ENCODE data around the gene NDUFA6.
A peak's percentile ranks its signal among the peaks of the same experiment; 100 is the strongest.

- TF ChIP-seq, protein P1, sequence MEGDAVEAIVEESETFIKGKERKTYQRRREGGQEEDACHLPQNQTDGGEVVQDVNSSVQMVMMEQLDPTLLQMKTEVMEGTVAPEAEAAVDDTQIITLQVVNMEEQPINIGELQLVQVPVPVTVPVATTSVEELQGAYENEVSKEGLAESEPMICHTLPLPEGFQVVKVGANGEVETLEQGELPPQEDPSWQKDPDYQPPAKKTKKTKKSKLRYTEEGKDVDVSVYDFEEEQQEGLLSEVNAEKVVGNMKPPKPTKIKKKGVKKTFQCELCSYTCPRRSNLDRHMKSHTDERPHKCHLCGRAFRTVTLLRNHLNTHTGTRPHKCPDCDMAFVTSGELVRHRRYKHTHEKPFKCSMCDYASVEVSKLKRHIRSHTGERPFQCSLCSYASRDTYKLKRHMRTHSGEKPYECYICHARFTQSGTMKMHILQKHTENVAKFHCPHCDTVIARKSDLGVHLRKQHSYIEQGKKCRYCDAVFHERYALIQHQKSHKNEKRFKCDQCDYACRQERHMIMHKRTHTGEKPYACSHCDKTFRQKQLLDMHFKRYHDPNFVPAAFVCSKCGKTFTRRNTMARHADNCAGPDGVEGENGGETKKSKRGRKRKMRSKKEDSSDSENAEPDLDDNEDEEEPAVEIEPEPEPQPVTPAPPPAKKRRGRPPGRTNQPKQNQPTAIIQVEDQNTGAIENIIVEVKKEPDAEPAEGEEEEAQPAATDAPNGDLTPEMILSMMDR (IDR thresholded peaks at IDR 0.05; ENCODE audit: low read depth, low read length, poor library complexity, severe bottlenecking) = peak; percentile 63
- no peak for TF ChIP-seq EZH2phosphoT487 (IDR thresholded peaks at IDR 0.05; ENCODE audit: borderline replicate concordance, low read length)
These were observed 26.4 kb upstream of the NDUFA6 start for GRCh38 chr22:42116848-42117424.
